GM19351 (cell line): ENCODE measurements around the gene PHYHIPL.
"Not testable (repeated sequence)": the region's sequence is repeated elsewhere in the genome, so short reads cannot be mapped to it uniquely, and the experiment has no call there.

Source experiments
- ATAC-seq: cut with Tn5 transposase; IDR thresholded peaks from one replicate; pipeline ENCODE4 v1.9.1; 2021; ENCODE audit warnings: mild to moderate bottlenecking, moderate library complexity; ENCODE audit not compliant: unreplicated experiment

Gene PHYHIPL

GRCh38 chr10:59181668-59182067 is 5.2 kb downstream of the PHYHIPL start:
- ATAC-seq = peak; percentile 81

DNA sequence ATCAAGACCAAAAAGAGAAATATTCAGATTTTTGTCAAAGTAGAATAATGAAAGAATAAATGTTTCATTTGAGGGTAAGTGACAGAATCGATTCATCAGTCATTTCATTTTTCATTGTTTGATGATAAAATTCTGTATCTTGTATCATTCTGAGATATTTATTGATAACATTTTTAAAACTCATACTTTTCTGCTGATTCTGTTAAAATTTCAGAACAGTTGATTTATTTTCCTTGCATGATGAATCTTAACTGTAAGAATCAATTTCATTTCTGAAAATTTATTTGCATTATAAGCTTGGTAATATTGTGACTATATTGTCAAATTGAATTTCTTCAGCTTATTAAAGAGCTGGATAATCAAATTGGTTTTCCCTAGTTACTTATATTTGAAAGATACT is 13.9 kb downstream of the PHYHIPL start:
- no peak for ATAC-seq

- ATAC-seq = no peak
Measured at GRCh38 chr10:59206204-59206720, 29.8 kb downstream of the PHYHIPL start.

DNA sequence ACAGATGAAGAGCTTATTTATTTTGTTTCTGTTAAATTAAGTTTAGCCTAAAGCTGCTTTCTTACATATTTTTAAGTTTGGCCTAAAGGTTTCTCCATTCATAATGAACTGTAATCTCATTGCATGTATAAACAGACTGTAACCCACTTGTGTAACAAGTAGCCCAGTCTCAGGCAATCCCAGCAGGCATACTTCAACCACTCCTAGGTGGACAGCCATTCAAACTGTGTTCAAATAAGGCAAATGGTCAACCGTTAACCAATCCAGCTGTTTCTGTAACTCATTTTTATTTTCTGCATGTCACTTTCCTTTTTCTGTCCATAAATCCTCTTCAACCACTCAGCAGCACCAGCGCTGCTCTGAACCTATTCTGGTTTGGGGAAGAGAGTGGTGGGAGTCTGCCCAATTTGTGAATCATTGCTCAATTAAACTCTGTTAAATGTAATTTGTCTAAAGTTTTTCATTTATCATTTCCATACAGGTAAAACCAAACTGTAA is 35.9 kb downstream of the PHYHIPL start:
- ATAC-seq = no peak

DNA sequence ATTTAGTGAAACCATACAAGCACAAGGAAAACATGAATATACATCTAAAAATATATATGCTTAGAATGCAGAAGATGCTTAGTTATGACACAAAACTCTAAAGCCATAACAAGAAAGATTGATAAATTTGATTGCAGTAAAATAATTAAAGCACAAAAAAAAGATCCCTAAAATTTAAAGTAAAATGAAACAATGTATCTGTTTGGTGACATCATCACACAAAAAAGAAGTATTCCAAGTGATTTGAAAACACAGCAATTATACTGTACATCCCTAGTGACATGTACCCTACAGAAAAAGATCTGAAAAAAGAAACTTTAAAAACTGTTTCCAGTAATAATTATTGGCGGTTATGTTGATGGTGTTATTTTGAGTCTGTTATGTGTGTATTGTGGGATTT is 37.7 kb downstream of the PHYHIPL start:
- no peak for ATAC-seq

GRCh38 chr10:59216178-59216869 is 39.9 kb downstream of the PHYHIPL start:
- no peak for ATAC-seq

DNA sequence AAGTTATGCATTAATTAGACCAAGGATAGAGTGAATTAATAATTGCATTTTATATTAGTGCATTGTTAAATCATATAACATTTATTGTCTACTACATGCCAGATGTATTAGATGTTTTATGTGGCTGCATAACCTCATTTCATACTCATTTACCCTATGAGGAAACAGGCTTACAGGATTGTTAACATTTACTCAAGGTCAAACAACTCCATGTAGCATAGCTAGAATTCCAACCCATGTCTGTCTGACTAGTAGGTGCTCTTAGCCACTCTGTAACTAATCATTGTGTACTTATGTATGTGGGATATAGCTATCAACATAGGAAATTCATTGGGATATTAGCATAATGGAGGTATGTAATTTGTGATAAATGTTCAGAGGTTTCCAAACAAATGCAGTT is 46.3 kb downstream of the PHYHIPL start:
- no peak for ATAC-seq

DNA sequence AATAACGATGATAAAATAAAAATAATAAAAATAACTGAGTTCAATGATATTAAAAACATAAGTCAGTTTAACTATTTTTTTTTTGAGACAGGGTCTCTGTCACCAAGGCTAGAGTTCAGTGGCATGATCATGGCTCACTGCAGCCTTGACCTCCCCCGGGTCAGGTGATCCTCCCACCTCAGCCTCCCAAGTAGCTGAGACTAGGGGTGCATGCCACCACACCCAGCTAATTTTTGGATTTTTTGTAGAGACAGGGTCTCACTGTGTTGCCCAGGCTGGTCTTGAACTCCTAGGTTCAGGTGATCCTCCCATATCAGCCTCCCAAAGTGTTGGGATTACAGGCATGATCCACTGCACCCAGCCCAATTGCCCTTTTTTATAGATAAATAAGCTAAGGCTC is 47.2 kb downstream of the PHYHIPL start:
- not testable (repeated sequence) for ATAC-seq

GRCh38 chr10:59225211-59225610 is 48.8 kb downstream of the PHYHIPL start:
- no peak for ATAC-seq

DNA sequence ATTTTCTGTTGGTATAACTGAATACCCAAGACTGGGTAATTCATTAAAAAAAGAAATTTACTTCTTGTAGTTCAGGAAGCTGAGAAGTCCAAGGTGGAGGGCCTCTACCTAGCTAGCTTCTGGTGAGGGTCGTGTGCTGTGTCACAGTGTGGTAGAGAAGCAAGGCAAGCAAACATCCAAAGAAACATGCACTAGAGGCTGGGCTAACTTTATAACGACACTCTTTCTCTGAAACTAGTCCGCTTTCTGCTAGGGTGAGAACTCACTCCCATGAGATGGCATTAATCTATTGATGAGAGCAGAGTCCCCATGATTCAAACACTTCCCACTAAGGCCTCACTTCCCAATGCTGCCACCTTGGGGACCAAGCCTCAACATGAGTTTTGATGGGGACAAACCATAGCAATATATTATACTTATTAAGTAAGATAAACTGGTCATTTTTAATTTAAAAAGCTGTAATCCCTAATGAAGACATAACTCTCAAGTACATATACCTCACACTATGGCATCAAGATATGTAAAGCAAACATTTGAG is 50.8 kb downstream of the PHYHIPL start:
- no peak for ATAC-seq

DNA sequence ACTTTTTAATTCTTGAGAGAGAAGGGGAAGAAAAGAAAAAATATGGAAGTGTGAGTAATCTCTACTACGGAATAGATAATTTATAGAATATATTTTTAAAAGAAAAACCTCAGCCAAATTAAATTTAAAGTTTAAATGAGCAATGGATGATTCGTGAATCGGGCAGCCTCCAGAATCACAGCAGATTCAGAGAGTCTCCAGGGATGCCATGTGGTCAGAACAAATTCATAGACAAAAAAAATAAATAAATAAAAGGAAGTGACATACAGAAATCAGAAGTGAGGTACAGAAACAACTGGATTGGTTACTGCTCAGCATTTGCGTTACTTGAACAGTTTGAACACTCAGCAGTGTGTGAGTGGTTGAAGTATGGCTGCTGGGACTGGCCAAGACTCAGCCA is 53.0 kb downstream of the PHYHIPL start:
- ATAC-seq = no peak

GRCh38 chr10:59234194-59234593 is 57.8 kb downstream of the PHYHIPL start:
- ATAC-seq = no peak

DNA sequence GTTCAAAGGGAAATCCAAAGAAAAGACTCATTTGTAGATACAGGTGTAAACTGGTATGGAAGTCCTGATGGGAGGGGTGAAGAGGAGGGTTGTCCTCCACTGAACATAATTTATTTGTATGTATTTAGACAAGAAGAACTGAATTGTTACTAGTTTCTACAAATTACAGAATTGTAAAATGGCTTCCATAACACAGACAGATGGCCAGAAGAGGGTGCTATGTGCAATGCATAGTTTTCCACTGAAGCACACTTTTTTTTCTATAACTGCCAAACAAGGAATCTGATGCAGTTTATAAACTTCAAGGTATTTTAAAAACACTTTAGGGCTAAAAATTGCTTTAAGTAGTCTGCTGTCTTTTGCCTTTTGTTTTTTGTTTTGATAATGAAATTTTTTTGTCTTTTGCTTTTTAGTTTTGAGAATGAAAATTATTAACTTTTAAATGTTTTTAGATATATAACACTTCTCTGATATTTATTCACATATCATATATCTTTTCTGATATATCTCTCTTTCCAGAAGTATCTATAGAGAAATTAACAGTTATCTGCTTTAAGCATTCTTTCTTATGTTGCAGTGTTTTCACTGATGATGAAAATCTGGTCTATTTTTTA is 58.5 kb downstream of the PHYHIPL start:
- ATAC-seq = no peak

DNA sequence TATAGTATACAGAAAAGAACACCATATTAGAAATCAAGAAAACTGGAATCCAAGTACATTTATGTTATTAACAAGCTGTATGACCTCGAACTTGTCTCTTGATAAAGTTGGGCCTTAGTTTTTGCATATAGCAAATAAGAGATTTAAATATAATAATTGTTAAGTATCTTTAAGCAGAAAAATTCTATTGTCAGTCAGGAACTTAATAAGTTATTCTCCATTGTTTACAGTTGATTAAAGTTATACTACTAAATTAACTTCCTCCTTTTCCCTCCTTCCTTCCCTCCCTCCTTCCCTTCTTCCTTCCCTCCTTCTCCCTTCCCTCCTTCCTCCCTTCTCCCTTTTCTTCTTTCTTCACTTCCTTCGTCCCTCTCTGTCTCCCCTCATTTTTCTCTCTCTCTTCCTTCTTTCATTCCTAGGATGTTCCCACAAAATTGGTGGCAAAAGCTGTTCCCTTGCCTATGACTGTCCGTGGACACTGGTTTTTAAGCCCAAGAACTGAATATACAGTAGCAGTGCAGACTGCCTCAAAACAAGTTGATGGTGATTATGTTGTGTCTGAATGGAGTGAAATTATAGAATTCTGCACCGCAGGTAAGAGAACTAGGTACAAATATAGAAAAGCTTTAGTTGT is 59.7 kb downstream of the PHYHIPL start:
- no peak for ATAC-seq

DNA sequence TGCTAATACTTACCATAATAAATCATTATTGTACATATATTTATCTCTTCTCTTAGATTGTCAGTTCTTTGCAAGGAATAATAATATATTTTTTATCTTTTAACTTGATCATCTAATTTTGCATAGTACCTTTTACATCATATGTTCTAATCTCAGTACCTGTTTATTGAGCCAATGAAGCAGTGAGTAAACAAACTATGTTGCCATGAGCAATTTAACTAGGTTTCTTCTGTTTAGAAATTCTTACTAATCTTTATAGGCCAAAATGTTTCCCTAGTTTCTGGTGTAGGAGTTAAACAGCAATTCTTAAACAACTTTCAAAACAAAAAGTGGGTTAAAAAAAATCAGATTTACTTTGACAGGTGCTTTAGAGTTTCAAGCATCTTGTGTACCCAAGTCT is 61.3 kb downstream of the PHYHIPL start:
- no peak for ATAC-seq

GRCh38 chr10:59239108-59239507 is 62.7 kb downstream of the PHYHIPL start:
- not testable (repeated sequence) for ATAC-seq

DNA sequence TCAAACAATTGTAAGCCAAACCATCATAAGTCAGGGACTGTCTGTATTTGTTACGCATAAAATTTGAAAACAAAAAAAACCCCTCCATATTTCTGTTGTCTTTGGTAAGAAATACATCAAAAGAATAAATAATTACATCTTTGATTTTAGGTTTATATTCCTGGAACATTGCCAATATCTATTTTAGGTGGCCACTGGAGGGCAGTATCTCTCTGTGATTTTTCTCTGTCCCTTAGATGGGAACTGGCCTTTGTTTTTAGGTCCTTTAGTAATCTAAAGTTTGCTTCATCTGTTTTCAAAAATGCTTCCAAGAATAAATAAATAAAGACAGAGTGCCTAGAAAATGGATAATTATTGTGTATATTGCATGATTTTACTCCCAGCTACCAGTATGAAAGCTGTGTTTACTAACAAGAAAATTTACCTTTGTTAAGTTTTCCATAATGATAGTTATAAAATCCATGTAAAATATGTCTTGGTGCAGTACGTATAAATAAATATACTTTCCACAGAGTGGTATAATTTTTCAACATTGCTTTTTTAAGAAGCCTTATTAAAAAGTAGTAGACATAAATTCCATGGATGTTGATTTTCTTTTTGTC is 64.2 kb downstream of the PHYHIPL start:
- peak; percentile 61 for ATAC-seq

DNA sequence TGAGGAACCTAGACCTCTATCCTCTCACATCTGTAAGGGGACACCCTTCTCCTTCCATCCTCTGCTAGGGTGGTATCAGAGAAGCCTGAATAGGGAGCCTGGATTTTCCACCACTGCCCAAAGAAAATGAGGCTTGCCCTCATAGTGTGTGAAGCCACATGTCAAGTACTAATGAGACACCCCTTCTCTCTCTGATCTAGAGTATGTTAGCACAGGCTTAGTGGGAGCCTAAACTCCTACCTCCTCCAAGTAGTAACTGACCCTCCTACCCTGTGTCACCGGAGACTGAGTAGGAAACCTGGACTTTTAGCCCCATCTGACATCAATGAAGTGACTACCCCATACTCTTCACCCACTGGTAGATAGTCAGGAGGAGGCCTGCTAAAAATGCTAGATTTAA is 65.6 kb downstream of the PHYHIPL start:
- no peak for ATAC-seq

GRCh38 chr10:59242991-59243390 is 66.5 kb downstream of the PHYHIPL start:
- no peak for ATAC-seq

GRCh38 chr10:59243611-59244195 is 67.3 kb downstream of the PHYHIPL start:
- ATAC-seq = no peak

DNA sequence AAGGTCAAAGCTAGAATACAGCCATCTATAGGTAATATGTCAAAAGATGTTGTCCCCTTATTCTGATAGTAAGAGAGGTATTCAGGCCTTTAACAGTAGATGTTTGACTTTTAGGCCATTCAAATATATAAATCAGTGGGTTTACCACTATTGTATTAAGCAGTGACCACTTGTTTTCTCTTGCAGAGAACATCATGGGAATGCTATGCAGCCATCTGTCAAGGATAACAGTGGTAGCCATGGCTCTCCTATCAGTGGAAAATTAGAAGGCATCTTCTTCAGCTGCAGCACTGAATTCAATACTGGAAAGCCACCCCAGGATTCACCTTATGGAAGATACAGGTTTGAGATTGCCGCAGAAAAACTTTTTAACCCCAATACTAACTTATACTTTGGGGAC is 68.4 kb downstream of the PHYHIPL start:
- no peak for ATAC-seq
